Measurements from ENCODE around the gene CYTH3.

Gene CYTH3

DNA sequence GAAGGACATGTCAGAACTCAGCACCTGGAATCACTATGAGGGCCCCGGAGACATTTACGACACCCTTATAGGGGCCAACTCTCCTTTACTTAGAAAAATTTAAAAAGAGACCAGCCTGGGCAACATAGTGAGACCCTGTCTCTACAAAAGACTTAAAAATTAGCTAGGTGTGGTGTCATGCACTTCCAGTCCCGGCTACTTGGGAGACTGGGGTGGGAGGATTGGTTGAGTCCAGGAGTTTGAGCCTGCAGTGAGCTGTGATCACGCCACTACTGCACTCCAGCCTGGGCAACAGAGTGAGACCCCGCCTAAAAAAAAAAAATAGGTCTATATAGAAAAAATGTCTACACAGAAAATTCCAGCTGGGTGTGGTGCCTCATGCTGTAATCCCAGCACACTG lies 7.5 kb upstream of the CYTH3 start:
- no peak for DNase-seq

GRCh38 chr7:6279341-6279740 lies 6.9 kb upstream of the CYTH3 start:
- no peak for DNase-seq

- no peak for DNase-seq
Observed at GRCh38 chr7:6278749-6279310, 6.4 kb upstream of the CYTH3 start.

DNA sequence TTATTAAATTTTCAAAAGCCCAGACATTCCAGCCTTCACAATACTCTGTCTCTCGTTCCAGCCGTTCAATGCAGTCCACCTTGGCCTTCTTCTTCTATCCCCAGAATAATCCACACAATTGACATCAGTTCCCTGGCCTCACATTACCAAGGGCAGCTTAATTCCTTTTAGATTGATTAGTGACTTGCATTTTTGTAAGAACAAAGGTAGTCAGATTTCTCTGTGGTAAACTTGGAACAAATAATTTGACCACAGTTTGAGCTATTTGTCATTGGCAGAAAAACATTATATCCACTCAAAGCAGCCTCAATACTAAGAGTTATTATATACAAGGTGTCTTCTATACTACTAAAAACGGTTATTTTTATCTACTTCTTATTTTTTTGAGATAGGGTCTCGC lies 5.1 kb upstream of the CYTH3 start:
- DNase-seq: no peak

DNA sequence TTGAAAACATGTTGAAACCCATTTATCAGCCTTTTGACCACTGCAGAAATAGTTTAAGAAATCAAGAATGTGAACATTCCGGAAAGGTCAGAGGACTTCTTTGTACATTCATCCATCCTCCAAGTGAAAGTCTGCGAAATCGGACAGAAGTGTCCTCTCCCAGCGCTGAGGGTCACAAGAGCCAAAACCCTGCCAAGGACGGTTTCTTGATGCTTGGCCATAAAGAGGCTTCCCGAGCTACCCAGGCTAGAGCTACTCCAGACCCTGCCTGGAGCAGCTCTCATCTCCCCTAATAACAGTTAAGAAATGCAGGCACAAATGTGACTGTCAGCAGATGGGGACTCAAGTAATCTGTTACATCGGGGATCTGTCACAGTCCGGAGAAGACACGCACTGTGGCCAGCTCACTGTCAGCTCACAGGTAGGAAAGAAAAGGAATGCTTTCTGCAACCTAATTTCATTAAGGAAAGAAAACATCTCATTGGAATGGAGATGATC lies 4.5 kb upstream of the CYTH3 start:
- no peak for DNase-seq

- DNase-seq: no peak
Observed at GRCh38 chr7:6274743-6275142, 2.3 kb upstream of the CYTH3 start.

DNA sequence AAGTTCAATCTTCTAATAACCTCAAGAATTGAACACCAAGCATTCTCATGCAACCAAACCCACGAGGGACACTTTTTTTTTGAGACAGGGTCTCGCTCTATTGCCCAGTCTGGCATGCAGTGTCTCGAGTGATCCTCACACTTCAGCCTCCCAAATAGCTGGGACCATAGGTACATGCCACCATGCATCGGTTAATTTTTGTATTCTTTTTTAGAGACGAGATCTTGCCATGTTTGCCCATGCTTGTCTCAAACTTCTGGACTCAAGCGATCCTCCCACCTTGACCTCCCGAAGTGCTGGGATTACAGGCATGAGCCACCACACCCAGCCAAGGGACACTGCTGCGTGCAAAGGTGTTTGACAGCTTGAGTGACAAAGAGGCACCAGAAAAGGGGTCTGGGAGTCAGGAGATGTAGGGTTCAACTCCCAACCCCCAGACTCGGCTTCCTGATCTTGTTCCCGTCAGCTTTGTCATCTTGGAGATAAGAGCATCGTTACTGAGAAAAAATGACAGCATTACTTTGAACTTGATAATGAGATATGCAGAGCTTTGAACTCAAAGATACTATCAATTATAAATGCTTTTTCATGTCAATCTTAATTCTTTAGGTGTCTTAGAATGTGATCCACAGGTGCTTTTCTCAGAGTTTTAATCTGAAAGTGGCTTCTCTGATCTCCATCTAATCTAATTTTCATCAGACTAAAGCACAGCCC lies 1.6 kb upstream of the CYTH3 start:
- no peak for DNase-seq

- DNase-seq: no peak
Observed at GRCh38 chr7:6273380-6273837, 985 bp upstream of the CYTH3 start.

DNA sequence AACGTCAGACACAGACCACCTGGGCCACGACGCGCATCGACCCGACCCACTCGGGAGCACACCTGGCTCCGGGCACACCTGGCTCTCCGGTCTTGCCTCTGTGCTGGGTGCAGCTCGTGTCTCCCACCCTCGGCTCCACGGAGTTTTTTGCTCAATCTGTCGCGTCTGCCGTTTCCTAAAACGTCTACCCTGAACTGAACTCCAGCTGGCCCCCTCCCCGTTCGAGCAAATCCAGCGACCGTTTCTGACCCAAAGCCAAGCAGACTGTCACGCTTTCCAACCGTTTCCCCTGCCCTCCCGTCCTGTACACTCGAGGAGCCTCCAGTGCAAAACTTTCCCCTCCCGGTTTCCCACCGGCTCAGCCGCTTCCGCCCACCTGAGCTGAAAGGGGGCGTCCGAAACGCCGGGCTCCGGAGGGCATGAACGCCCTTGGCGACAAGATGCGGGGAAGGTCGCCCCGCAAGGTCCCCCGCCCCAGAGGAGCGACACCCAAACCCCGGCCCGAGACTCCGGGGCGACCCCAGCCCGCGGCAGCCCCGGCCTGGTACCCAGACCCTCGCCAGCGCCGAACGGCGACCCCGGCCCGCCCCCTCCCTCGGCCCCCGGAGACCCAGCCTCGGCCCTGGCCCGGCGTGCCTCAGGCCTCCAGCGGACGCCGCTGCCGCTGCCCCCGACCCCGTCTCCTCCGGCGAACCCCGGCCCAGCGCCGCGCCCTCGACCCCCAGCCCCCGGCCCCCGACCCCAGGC lies 557 bp downstream of the CYTH3 start:
- DNase-seq: no peak

GRCh38 chr7:6271060-6271658 lies 1.3 kb downstream of the CYTH3 start:
- DNase-seq: peak in 1 of 2 donors; percentile 18

GRCh38 chr7:6269527-6269926 lies 2.9 kb downstream of the CYTH3 start:
- DNase-seq: no peak

GRCh38 chr7:6268907-6269306 lies 3.5 kb downstream of the CYTH3 start:
- no peak for DNase-seq

GRCh38 chr7:6268023-6268900 lies 4.2 kb downstream of the CYTH3 start:
- DNase-seq: no peak

- no peak for DNase-seq
Observed at GRCh38 chr7:6266699-6267098, 5.7 kb downstream of the CYTH3 start.

GRCh38 chr7:6262221-6262620 lies 10.2 kb downstream of the CYTH3 start:
- no peak for DNase-seq

GRCh38 chr7:6261699-6262098 lies 10.7 kb downstream of the CYTH3 start:
- no peak for DNase-seq

DNA sequence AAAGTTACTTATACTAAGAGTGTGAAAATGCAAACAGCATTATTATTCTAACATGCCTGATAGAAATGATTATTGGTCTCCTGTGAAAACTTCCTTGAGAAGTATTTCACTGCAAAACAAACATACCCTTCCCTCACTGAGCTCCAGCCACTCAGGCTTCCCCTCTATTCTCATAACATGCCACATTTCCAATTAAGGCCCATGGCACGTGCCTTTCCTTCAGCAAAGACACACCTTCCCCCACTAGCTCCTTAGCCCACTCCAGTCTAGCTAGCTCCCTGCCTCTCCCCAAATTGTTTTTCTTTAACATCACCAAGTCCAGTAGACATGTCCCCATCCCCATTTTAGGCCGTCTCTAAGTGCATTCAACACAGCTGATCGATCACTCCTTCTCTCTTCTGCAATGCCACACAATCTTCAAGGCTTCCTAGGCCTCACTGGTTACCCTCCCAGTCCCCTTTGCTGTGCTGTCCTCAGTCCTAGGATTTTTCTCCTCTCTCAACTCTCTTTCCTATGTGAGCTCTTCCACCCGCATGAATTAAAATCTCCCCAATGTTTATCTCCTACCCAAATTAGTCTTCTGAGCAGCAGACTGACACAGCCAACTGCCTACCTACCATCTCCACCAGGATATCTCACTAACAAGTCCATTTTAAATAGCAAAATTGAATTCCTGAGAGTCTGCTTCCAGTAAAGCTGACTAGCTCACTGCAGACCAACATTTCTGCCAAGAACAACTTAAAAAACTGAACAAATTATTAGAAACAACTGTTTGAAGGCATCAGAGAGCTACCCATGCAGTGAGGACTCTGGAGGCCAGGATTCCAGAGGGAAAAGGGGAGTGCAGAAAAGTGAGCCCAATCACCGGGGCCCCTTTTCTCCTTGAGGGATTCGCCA lies 11.9 kb downstream of the CYTH3 start:
- DNase-seq: no peak

GRCh38 chr7:6259257-6259656 lies 13.2 kb downstream of the CYTH3 start:
- DNase-seq: no peak

DNA sequence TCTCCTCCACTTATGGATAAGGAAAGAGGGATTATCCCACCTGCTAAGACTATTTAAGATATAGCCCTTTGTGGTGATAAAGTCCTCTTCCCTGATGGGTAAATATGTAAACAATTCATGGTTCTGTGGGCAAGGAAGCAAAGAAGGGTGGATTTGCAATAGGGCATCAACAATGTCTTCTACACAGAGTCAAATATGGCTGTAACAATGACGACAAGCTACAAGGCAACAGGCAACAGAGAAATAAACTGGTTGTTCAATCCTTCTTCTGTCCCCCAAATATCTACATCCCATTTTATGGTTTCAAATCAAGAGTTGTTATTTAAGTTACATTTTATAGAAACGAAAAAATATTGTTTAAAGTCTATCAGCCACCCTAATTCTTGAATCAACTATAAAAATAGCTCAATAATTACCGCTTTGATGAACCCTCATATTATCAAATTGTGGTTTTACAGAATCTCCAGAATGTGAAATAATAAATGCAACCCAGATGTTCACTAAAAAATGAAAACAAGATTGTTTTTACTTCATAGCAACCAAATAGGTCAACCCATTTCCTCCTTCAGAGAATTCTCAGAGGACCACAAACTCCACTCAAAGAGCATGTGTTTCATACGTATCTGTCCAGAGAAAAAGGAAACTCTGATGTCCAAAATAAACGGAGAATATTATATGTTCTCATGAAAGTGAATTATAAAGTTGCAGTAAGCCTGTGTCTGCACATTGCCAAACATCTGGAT lies 13.8 kb downstream of the CYTH3 start:
- no peak for DNase-seq

DNA sequence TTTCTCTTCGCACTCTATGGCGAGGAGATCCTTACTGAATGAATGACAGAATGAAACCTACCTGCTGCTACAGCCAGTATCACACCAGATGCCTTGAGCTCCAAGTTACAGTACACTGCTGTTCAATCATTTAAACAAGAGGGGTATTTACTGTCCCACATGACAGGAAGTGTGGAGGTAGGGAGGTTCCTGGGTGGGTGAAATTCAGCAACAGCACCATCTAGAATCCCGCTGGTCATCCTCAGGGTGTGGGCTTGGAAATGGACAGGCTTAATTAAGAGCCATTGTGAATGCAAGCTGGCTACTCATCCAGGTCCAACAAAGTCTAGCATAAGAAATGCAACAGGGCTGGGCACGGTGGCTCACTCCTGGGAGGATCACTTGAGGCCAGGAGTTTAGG lies 14.7 kb downstream of the CYTH3 start:
- no peak for DNase-seq
